Measurements from ENCODE around the gene ZNF335. TPM values are rescaled to one million over a fixed set of nuclear protein-coding genes. Genes with fewer than 3 reads are reported as not detected.

ZNF335 gene
- total and polyA plus RNA-seq, 2 of the 13 experiments (the other 11 are each of a cell fraction or from before 2014, with no cell fraction given): 9.7 to 13.7 TPM

DNA sequence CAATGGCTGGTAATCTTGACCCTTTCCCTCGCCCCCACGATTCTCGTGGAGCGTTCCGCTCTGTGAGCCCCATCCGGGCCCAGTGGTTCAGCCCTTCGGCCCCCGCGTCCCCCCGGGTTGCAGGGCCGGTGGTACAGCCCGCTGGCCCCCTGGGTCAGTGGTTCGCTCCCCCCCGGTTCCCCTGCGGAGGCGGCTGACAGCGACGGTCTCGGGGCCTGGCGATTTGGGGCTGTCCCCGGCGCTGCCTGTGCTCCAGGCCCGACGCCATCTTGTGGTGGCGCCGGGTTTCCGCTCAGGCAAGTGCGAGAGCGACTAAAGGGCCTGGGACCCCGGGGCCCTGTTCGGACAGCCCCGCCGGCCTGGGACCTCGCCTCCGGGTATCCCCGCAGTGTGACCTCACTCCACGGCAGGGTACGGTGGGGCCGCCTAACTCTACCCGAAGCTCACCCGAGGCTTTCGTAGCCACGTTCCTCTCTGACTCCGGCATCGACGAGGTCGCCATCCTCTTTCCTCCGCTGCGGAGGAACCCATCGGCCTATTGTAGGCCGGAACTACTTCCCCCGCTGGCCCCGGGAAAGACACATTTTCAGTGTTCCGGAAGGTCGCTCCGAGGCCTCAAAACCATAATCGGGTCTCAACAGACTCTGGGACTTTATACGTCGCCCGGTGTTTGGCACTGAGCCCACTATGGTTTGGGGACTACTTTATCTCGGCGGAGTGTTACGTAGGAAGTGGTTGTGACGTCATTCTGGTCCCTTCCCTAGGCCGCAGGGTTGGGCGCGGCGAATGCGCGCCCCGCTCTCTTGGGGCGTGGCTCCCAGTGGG is at the start of gene ZNF335 (continued):
- peak; percentile 91 for TF ChIP-seq CHD2 (IDR thresholded peaks at IDR 0.05; ENCODE audit: low read depth, low read length)
- TF ChIP-seq PTBP1 (IDR thresholded peaks at IDR 0.05; ENCODE audit: low read depth, low read length, poor library complexity, severe bottlenecking): peak; percentile 92
- TF ChIP-seq SP4 (CRISPR knock-in tag; IDR thresholded peaks at IDR 0.05): peak; percentile 93
- 0 out of 2 replicates have a peak, but pooled peaks have one; percentile 71 for TF ChIP-seq ZNF557 (CRISPR knock-in tag; IDR thresholded peaks at IDR 0.05)
- TF ChIP-seq ZNF878 (CRISPR knock-in tag; IDR thresholded peaks at IDR 0.05): 0 out of 2 replicates have a peak, but pooled peaks have one; percentile 46
- no peak; the same call in 1 of the 2 replicates for TF ChIP-seq ZNF569 (CRISPR knock-in tag; IDR thresholded peaks at IDR 0.05; ENCODE audit: borderline replicate concordance)
- no peak for TF ChIP-seq TMF1 (CRISPR knock-in tag; IDR thresholded peaks at IDR 0.05; ENCODE audit: low read depth)
- TF ChIP-seq, protein P1, sequence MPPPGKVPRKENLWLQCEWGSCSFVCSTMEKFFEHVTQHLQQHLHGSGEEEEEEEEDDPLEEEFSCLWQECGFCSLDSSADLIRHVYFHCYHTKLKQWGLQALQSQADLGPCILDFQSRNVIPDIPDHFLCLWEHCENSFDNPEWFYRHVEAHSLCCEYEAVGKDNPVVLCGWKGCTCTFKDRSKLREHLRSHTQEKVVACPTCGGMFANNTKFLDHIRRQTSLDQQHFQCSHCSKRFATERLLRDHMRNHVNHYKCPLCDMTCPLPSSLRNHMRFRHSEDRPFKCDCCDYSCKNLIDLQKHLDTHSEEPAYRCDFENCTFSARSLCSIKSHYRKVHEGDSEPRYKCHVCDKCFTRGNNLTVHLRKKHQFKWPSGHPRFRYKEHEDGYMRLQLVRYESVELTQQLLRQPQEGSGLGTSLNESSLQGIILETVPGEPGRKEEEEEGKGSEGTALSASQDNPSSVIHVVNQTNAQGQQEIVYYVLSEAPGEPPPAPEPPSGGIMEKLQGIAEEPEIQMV (CRISPR knock-in tag; IDR thresholded peaks at IDR 0.05; ENCODE audit: low read depth): no peak; the same call in 1 of the 2 replicates
- TF ChIP-seq, protein P2, sequence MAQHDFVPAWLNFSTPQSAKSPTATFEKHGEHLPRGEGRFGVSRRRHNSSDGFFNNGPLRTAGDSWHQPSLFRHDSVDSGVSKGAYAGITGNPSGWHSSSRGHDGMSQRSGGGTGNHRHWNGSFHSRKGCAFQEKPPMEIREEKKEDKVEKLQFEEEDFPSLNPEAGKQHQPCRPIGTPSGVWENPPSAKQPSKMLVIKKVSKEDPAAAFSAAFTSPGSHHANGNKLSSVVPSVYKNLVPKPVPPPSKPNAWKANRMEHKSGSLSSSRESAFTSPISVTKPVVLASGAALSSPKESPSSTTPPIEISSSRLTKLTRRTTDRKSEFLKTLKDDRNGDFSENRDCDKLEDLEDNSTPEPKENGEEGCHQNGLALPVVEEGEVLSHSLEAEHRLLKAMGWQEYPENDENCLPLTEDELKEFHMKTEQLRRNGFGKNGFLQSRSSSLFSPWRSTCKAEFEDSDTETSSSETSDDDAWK (CRISPR knock-in tag; IDR thresholded peaks at IDR 0.05): no peak
- no peak; the same call in 1 of the 2 replicates for TF ChIP-seq DNMT3B (CRISPR knock-in tag; conservative IDR thresholded peaks at IDR 0.05)
- TF ChIP-seq FOXM1 (CRISPR knock-in tag; IDR thresholded peaks at IDR 0.05): no peak
- TF ChIP-seq DMAP1 (CRISPR knock-in tag; IDR thresholded peaks at IDR 0.05): peak; percentile 99
- TF ChIP-seq CBX1 (IDR thresholded peaks at IDR 0.05; ENCODE audit: low read depth): peak; percentile 68
- TF ChIP-seq ZNF441 (CRISPR knock-in tag; IDR thresholded peaks at IDR 0.05; ENCODE audit: borderline replicate concordance): 0 out of 2 replicates have a peak, but pooled peaks have one; percentile 48
- no peak; the same call in 1 of the 2 replicates for TF ChIP-seq ARNTL (CRISPR knock-in tag; IDR thresholded peaks at IDR 0.05)
- TF ChIP-seq, protein P3, sequence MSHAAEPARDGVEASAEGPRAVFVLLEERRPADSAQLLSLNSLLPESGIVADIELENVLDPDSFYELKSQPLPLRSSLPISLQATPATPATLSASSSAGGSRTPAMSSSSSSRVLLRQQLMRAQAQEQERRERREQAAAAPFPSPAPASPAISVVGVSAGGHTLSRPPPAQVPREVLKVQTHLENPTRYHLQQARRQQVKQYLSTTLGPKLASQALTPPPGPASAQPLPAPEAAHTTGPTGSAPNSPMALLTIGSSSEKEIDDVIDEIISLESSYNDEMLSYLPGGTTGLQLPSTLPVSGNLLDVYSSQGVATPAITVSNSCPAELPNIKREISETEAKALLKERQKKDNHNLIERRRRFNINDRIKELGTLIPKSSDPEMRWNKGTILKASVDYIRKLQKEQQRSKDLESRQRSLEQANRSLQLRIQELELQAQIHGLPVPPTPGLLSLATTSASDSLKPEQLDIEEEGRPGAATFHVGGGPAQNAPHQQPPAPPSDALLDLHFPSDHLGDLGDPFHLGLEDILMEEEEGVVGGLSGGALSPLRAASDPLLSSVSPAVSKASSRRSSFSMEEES (CRISPR knock-in tag; IDR thresholded peaks at IDR 0.05): peak; percentile 39
- peak; percentile 89; the same call in 1 of the 2 replicates for TF ChIP-seq ZNF20 (CRISPR knock-in tag; IDR thresholded peaks at IDR 0.05)
- TF ChIP-seq HOXD1 (CRISPR knock-in tag; IDR thresholded peaks at IDR 0.05): peak; percentile 91
- peak; percentile 95 for TF ChIP-seq ZIK1 (CRISPR knock-in tag; IDR thresholded peaks at IDR 0.05; ENCODE audit: borderline replicate concordance, low read depth)
- peak; percentile 74 for TF ChIP-seq AGO1 (IDR thresholded peaks at IDR 0.05; ENCODE audit: low read depth, low read length, poor library complexity, severe bottlenecking)
- TF ChIP-seq, protein P4, sequence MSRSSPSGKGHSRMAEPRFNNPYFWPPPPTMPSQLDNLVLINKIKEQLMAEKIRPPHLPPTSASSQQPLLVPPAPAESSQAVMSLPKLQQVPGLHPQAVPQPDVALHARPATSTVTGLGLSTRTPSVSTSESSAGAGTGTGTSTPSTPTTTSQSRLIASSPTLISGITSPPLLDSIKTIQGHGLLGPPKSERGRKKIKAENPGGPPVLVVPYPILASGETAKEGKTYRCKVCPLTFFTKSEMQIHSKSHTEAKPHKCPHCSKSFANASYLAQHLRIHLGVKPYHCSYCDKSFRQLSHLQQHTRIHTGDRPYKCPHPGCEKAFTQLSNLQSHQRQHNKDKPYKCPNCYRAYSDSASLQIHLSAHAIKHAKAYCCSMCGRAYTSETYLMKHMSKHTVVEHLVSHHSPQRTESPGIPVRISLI (CRISPR knock-in tag; IDR thresholded peaks at IDR 0.05; ENCODE audit: borderline replicate concordance): no peak
- TF ChIP-seq, protein P5, sequence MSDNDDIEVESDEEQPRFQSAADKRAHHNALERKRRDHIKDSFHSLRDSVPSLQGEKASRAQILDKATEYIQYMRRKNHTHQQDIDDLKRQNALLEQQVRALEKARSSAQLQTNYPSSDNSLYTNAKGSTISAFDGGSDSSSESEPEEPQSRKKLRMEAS (IDR thresholded peaks at IDR 0.05): peak; percentile 83
- peak; percentile 98; the same call in 1 of the 2 replicates for TF ChIP-seq YEATS4 (CRISPR knock-in tag; IDR thresholded peaks at IDR 0.05; ENCODE audit: borderline replicate concordance)
- TF ChIP-seq ZBTB7A (CRISPR knock-in tag; IDR thresholded peaks at IDR 0.05): peak; percentile 90; the same call in 1 of the 2 replicates
- TF ChIP-seq ZNF549 (CRISPR knock-in tag; IDR thresholded peaks at IDR 0.05): no peak

Data from HepG2 (cell line).